Stimulated activated CD8-positive, alpha-beta memory T cell treated with anti-CD3 and anti-CD28 coated beads, Interleukin-15, amount 100 ng/mL, for 48 hours (primary cell): ENCODE data around the gene APOL1.

Experiments used
- DNase-seq, 2 donors: peaks; one replicate each; pipeline ENCODE4 v3.0.0-alpha.2; 2020; ENCODE audit warnings: low read depth in 2 of 2

Gene APOL1

GRCh38 chr22:36308880-36309279, 55.9 kb downstream of the APOL1 start:
- DNase-seq = no peak

DNA sequence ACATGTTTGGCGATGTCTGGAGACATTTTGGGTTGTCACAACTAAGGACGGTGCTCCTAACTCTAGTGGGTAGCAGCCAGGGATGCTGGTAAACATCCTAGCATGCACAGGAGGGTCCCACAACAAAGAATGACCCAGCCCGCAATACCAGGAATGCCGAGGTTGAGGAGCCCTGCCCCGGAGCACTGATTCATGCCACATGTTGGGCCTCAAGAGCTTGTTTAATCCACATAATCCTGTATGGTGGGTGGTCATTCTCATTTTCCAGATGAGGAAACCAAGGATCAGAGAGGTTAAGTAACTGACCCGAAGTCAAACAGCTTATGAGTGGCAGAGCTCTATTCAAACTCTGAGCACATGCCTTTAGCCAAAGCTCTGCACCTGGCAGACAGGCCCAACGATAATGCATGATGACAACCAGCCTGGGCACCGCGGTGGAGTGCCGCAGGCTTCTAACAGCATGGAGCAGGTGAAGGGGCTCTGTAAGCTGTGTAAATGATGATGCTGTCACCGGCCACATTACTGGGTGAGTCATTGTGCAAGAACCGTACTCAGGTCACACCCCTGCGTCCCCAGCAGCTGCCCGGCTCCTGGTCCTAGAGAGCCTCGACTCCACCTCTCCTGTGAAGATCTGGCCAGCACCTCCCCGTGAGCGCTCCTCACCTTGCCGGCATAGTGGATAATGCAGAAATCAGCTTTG, 58.6 kb downstream of the APOL1 start:
- no peak for DNase-seq

DNA sequence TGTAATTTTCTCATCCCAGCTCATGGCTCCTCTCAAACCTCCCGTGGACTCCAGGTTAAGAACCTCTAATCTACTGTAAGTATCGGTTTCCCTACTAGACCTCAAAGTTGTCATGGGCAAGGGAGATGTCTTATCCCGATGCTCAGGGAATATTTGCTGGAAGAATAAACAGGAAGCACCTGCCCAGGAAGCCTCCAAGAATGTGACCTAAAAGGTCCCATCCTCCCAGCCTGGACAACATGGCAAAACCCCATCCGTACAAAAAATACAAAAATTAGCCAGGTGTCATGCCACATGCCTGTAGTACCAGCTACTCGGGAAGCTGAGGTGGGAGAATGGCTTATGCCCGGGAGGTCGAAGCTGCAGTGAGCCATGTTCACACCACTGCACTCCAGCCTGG, 62.4 kb downstream of the APOL1 start:
- no peak for DNase-seq

GRCh38 chr22:36316419-36316818, 63.5 kb downstream of the APOL1 start:
- DNase-seq = no peak
